Endometrial microvascular endothelial cells (primary cell): ENCODE data around the gene TGFA. TPM values are rescaled to one million over a fixed set of nuclear protein-coding genes. Genes with fewer than 3 reads are reported as not detected.

Experiments used
- in situ Hi-C: cut with HindIII; loops from 2 replicates; pipeline ENCODE4 v1.10.0; 2017; ENCODE audit warnings: low sequenced_read_pairs, low pct_unique_long_range_greater_than_20kb; ENCODE audit errors: inconsistent ontology term
- total RNA-seq: library from RNA; depleted of rRNA; stranded (reverse); fragments of >200 nt; gene quantifications from one replicate; pipeline ENCODE4 v1.2.3, GENCODE V29; 2015; ENCODE audit errors: inconsistent ontology term

Gene TGFA
- total RNA-seq, 1 donor from 2014 or later, result not detected

DNA sequence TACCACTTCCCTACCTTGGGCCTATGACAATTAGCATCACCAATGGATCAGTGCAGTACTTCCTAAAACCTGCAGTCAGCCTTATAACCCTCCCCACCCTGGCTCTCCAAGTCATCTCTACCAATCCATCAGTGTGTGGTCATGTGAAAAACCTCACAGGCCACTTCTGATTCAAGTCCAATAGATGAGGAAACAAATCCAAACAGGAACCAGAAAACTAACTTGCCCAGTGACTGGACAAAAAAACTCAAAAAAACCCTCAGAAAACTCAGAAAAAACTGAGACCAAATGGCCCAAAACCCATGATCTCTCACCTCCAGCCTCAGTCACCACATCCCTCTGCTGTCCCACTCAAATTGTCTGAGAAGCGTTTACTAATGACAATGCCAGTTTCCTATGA is 43.3 kb downstream of the TGFA start:
- in situ Hi-C loops, result no loop called here

DNA sequence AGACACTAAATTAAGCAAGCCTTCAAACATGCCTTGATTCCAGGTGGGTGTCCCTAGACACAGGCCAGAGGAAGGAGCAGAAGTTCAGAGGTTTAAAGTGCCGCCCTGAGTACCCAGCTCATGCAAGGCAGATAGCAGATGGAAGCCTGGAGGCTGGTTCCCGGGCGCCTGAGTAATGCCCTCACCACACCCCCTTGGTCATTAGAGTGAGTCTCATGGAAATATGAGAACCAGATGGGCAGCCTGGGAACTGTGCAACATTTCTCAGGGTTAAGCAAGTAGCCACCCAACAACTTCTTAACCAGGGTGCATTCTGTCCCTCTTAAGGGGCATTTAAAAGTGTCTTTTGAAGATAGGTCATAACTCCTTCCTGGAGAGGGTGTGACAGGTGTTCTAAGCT is 44.1 kb downstream of the TGFA start:
- in situ Hi-C loops, result no loop called here

DNA sequence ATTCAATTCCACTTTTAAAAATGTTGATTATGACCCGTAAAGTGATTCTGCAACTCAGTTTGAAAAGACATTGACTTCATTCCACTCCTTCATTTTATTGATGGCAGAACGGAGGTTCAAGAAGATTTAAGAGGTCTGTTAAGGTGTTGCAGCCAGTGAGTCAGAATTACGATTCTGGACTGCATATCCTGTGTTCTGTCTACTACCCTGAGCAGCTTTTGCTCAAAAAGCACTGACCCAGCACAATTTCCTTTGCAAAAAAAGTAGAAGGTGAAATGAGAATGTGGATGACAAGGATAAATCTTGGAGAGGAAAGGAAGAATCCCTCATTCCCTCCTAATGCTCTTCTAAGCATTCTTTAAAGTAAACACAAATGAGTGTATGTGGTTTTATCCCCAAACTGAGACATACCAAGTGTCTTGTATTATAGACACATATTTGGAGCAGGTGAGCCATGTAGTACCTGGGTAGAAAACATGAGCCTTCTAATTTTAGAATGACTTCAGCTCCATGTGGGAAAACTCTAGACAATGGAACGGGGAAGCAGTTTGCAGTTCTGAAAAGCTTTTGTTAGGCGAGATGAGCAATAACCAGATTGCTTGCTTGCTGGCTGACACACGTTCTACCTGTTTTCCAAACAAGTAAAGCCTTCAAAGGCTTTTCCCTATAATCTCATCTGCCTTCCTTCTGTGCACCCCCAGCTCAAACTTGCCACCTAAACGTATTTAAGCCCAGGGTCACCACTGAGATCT is 44.7 kb downstream of the TGFA start:
- in situ Hi-C loops, result no loop called here

DNA sequence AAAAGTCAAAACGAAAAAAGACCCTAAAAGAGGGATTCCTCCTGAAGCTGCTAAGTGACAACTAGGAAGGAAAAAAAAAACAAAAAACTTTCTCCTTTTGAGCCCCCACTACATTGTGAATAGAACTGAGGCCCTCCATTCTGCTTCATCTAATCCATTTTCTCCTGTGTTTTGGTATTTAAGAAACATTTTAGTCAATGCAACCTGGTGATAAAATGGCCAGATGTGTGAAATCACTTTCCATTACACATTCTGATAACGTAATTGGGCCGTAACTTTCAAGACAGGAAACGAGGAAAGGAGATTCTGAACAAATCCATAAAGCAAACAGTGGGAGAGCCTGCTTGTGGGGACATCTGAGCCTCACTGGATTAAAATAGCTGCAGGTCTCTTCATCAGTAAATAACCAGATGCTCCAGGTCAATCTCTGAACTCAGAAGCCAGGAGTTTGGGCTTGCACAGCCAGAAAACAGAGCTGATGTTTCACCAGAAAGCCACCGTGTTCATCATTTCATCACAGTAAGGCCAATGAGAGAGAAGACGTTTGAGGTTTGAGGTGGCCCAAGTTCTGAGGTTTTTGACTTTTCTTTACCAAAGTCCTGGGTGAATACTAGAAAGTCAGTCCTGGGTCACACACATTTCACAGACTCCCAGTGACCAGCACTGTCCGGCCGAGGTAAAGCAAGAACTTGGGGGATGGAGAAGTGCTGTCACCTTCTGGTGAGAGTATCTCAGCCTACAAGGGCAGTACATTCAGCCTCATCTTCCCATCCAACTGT is 47.8 kb downstream of the TGFA start:
- in situ Hi-C loops, result no loop called here

DNA sequence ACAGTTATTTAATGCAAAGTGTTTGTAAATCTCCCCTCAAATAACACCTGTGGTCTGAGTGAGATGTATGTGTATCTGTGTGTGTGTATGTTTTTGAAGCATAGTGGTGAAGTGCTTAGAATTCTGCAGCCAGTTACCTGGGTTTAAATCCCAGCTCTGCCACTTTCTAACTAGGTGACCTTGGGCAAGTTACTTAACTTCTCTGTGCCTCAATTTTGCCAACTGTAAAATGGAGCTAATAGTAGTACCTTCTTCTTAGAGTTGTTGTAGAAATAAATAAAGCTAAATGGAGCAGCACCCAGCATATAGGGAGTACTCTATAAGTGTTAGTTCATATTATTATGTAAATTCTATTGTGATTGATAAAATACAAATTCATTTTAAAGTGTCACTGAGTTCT is 48.9 kb downstream of the TGFA start:
- in situ Hi-C loops, result no loop called here

DNA sequence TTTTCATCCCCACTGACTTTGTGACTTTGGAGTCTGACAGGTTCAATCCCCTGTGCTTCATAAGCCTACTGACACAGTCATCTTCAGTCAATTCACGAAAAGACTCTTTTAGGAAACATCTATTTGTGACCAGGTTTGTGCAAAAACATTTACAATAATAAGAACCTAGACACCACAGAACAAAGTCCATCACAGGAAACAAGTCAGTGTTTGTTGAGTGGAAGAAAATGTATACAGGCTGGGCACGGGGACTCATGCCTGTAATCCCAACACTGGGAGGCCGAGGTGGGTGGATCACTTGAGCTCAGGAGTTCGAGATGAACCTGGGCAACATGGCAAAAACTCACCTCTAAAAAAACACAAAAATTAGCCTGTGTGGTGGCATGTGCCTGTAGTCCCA is 49.7 kb downstream of the TGFA start:
- in situ Hi-C loops, result no loop called here

DNA sequence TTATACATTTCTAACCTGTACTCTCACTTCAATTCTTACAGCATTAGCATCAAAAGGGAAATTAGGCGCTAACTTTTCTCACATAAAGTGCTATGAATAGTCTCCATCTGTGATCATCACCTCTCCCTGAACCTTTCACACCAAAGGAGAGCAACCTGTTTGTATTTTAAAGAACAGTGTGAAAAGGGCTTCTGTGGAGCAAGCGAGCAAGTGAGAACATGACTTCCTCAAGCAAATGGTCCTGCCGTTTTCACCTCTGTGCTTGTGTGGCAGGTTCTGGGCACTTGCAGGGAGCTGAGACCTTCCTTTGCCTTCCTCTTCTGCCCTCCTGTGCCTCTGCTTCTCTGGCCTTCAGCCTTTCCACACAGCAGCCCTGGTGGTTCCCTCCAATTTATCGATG is 51.9 kb downstream of the TGFA start:
- in situ Hi-C loops, result no loop called here

DNA sequence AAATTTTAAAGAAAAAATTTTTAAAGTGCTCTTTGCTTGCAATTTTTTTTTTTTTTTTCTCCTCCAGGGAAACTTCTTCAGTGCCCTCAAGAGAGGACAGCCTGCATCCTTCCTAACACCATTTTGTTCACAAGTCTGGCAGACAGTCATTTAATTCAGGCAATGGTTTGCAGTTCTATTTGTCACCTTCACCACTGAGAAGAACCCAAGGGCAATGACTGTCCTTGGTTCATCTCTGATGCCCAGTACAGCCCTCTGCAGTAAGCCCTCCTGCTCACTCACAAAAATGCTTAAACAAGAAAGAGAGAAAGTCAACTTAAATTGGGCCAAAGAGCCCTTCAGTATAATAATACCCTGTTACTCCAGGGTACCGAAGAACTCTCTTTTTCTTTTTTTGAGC is 52.4 kb downstream of the TGFA start:
- in situ Hi-C loops, result no loop called here

DNA sequence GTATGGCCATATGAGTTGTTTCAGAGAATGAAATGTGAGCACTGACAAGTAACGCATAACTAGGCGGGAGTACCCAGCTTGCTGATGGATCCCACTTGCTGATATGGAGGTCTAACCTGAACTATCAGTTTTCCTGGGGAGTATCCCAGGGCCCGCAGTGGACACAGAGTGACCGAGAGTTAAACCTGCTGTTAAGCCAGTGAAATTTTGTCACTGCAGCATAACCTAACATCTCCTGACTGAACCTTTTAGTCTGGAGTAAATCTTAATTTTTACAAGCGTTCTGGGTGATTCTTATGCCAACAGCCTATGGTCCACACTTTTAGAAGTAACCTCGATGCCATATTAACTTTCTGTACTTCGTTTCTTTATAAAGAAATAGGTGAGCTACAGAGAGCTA is 54.4 kb downstream of the TGFA start:
- in situ Hi-C loops, result no loop called here

DNA sequence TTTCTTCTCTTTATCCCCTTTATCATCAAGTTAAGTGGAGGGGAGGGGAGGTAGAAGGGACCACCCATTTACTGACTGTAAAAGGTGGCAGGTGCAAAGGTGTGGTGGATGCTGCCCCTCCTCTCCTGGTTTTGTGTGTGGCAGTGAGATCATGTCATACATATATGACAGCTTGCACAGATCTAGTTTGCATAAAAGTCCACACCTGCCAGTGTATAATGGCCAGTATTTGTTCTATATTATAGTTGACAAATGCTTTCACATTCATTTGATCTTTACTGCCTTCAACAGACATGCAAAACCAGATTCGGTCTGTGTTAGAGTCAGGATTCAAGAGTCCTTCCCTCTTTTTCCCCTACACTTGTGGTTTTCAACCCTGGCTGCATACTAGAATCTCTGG is 55.1 kb downstream of the TGFA start:
- in situ Hi-C loops, result no loop called here

DNA sequence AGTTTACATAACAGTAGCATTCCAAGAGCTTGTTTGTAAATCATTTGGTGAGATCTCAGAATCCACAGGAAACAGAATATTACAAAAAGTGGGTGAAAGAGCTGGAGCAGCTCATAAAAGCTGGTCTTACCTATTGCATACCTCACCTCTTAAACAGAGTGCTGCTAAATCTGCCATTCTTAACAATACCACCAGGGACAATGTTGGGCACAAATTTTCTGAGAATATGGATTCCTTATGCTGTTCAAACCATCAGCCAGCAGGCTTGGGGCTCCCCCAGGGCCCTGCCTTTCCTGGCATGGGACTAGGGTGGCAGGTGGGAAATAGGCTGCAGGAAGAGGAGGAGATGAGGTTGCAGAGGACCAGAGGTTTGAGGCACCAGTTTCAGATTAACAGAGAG is 55.6 kb downstream of the TGFA start:
- in situ Hi-C loops, result no loop called here

DNA sequence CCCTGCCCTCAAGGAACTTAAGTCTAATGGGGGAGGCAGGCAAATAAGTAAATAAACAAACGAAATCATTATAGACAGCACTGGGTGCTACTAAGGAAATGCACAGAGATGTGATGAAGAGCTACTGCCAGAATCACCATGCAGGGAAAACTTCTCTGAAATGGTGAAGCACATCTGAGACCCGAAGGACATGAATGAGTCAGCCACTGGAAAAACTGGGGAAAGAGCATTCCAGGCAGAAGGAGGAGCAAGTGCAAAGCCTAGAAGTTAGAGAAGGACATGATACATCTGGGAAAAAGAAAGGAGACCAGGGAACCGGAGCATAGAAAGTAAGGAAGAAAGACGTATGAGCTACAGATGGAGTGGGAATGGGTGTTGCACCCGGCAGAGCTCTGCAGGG is 56.8 kb downstream of the TGFA start:
- in situ Hi-C loops, result no loop called here

DNA sequence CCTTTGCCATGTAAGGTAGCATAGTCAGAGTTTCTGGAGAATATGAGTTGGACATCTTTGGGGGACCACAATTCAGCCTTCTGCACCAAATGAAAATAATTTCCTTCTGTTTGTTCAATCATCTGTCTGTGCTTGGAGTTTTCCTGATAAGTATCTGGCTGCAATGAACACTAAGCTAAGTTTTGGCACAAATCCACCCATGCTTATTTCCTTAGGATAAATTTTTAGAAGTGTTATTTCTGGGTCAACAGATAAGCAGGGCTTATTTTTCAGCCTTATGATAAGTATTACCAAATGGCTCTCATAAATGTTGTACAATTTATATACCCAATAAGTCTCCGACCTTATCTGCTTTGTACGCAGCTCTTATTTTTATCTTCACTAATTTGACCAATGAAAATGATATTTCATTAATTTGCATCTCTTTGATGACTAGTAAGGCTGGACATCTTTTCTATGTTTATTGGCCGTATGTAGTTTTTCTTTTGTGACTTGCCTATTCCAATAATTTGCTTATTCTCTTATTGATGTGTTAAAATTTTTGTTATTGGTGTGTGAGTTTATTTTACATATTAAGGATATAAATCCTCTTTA is 59.2 kb downstream of the TGFA start:
- in situ Hi-C loops, result no loop called here

DNA sequence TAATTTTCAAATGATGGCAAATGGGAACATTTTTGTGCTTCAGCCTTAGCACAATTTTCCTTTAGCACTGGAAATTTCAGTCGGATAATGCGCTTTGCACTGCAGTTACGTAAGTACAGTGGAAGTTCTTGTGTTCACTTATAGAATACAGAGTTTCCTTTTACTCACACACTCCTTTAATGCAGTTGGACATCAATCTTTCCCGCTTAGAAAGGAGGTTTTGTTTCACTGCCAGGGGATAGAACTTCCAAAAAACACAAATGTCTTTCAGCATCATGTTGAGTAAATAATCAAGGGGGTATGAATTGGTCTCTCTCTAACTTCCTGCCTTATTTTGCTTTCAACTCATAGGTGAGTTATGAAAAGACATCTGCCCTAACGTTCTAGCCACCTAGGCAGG is 63.2 kb downstream of the TGFA start:
- in situ Hi-C loops, result no loop called here

DNA sequence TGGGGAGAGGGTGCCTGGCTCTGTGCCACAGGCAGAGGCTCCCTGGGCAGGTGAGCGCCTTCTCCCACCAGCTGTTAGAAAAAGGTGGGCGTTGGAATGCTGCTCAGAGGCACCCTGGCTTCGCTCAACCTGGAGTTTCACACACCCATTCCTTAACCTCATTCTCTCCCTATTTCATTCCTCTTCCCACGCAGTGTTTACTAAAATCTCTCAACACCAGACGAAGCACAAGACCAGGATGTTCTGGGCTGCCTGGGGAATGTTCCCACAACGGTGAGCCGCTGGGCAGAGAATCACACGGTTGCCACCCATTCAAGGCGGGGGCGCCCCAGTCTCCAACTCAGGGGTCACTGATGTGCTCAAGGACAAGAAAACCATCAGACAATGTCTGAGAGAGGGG is 64.5 kb downstream of the TGFA start:
- in situ Hi-C loops, result no loop called here

DNA sequence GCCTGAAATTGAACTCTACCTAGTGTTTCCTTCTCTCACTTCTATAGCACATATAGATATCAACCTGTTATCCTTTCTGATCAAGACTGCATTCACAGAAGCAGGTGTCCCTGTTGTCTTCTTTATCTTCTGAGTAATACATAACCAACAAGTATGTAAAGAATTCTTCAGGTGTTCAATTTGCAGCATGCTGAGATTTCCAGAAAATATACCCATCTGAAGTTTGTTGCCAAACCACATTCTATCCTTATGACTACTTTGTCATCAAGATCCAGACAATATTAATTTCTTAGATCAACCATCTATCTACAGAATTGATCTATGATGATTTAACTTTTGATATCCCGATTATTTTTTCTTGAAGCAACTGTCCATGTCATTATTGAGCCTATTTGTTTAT is 69.5 kb downstream of the TGFA start:
- in situ Hi-C loops, result no loop called here

DNA sequence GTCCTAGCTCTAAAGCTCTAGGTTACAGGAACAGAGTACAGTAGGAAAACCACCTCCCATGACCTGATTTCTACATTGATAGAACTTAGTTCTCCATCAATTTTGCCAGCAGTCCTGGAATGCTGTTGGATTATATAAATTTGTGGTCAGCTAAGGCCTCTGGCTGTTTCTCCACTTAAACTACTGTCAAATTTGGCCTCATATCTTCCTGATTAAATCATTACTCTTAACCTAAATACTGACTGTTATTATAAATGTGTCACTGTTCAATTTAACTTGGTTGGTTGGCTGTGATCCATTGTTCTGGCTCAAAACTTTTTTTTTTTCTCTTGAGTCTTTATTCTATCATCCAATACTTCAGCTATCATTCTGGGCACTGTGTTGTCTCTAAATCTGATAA is 71.2 kb downstream of the TGFA start:
- in situ Hi-C loops, result no loop called here

DNA sequence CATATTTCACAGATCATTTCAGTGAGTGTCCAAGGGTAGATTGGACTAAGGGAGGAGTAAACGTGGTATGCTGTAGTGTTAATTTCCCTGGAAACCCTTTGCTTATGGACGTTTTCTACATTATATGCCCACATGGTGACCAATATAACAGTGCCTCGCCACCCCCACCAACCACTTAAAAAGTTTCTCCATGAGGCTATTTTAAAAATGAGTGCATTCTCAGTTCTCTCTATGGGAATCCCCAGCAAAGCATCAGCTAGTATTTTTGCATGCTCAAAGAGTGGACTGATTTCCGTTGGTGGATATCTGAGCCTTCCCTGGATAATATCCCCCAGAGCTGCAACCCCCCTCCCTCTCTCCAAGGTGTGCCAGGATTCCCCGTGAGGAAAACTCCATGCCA is 73.2 kb downstream of the TGFA start:
- in situ Hi-C loops, result no loop called here

DNA sequence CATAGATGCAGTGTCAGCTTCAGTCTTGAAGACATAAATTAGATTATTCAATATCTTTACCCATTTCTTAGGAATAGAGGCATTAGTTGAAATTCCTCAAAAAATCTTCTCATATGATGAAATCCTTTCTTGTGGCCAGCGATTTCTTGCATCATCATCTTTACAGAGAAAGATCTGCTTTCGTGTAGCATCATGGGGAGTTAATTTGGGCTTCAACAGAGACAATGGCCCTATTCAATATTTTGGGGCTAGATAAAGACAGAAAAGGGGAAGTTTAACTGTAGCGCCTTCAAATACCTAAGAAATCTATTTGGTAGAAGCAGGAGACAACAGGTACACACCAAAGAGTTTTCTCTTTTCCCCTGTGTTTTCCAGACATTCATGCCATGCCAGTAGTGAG is 73.8 kb downstream of the TGFA start:
- in situ Hi-C loops, result no loop called here

DNA sequence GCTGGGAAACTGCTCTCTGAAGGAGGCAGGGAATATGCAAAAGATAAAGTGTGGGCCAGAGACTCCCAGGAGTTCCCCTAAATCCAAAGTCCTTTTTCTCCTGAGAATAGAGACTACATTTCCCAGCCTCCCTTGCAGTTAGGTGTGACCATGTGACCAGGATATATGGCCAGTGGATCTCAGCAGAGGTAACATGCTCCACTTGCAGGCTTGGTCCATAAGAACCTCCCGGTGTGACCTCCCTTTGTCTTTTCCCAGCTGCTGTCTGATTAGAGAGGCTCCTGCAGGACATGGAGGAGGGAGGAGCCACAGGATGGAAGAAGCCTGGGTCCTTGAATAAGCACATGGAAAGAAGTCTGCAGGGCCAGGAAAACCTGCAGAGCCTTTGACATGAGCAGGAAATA is 76.2 kb downstream of the TGFA start:
- in situ Hi-C loops, result no loop called here
